CD4-positive, alpha-beta T cell (primary cell): ENCODE measurements around the gene RAB7A. TPM values are rescaled to one million over a fixed set of nuclear protein-coding genes. Genes with fewer than 3 reads are reported as not detected.

Experiments used
- ATAC-seq: fragments of 200-7000 bp; cut with Tn5 transposase; one replicate; pipeline ENCODE4 v1.10.0; 2022; ENCODE audit warnings: mild to moderate bottlenecking; ENCODE audit not compliant: poor library complexity
- CTCF ChIA-PET: fragments of 350-600 bp; sonication (Branson Sonifier 250); formaldehyde crosslinking; loops from one replicate; lab custom pipeline; 2021; ENCODE audit warnings: antibody characterized with exemption, inconsistent platforms; lab: Charles Lee
- POLR2A ChIA-PET: fragments of 350-600 bp; sonication (Branson Sonifier 250); formaldehyde crosslinking; loops from one replicate; lab custom pipeline; 2021; ENCODE audit warnings: antibody characterized with exemption, inconsistent platforms; lab: Charles Lee
- DNase-seq, 14 experiments: peaks; one replicate each; pipeline ENCODE4 v3.0.0-alpha.2; 2013 to 2020; ENCODE audit warnings: mixed read lengths in 2 of 14
- H3K27ac ChIP-seq, 2 donors: one replicate each; pipeline versions ENCODE4 v1.5.1 to v1.7.0; 2013; ENCODE audit warnings: low read length in 2 of 2, low read depth in 1 of 2, mild to moderate bottlenecking in 1 of 2
- H3K27me3 ChIP-seq, 2 experiments: 1 replicate in 1 of 2; 2 replicates in 1 of 2; pipeline versions ENCODE4 v1.6.1 to v1.7.0; 2013; ENCODE audit warnings: low read length in 2 of 2, control low read depth in 1 of 2, mild to moderate bottlenecking in 1 of 2, moderate library complexity in 1 of 2; ENCODE audit not compliant: insufficient read depth in 2 of 2, control insufficient read depth in 1 of 2
- H3K36me3 ChIP-seq: one replicate; pipeline ENCODE4 v1.6.1; 2013; ENCODE audit warnings: low read length, control low read depth; ENCODE audit not compliant: insufficient read depth
- H3K4me1 ChIP-seq: one replicate; pipeline ENCODE4 v1.6.1; 2013; ENCODE audit warnings: low read length, control low read depth; ENCODE audit not compliant: insufficient read depth
- H3K4me3 ChIP-seq: one replicate; pipeline ENCODE4 v1.5.1; 2013; ENCODE audit warnings: mild to moderate bottlenecking, low read length, moderate library complexity
- H3K9me3 ChIP-seq, 2 experiments: 1 replicate in 1 of 2; 2 replicates in 1 of 2; pipeline versions ENCODE4 v1.6.1 to v1.7.0; 2013; ENCODE audit warnings: low read length in 2 of 2, mild to moderate bottlenecking in 2 of 2, control low read depth in 1 of 2, moderate library complexity in 1 of 2; ENCODE audit not compliant: control insufficient read depth in 1 of 2, insufficient read depth in 1 of 2
- H3K27ac Mint-ChIP-seq: one replicate; pipeline ENCODE4 v1.8.0; 2020; ENCODE audit warnings: mixed read lengths
- H3K27me3 Mint-ChIP-seq: one replicate; pipeline ENCODE4 v1.8.0; 2021; ENCODE audit warnings: mixed read lengths
- H3K36me3 Mint-ChIP-seq: one replicate; pipeline ENCODE4 v1.8.0; 2021; ENCODE audit warnings: low read depth, mixed read lengths
- H3K4me1 Mint-ChIP-seq: one replicate; pipeline ENCODE4 v1.8.0; 2021; ENCODE audit warnings: low read depth, mixed read lengths
- H3K4me3 Mint-ChIP-seq: one replicate; pipeline ENCODE4 v1.8.0; 2020; ENCODE audit warnings: mild to moderate bottlenecking, mixed read lengths
- H3K9me3 Mint-ChIP-seq: one replicate; pipeline ENCODE4 v1.8.0; 2020; ENCODE audit warnings: mixed read lengths
- intact Hi-C, 2 experiments: fragments of 100-400 bp; cut with DNase I in 1 of 2; cut with micrococcal nuclease in 1 of 2; formaldehyde crosslinking; loops; one replicate each; pipeline versions ENCODE4 v1.15.1 to v1.9.0; 2023 to 2025; cut with DNase I, micrococcal nuclease
- total RNA-seq, 174 experiments: library from RNA in 2 of 174; stranded (reverse) in 2 of 174; gene quantifications; one replicate each; pipeline ENCODE4 v1.2.3 and lab custom pipeline; 2021 to 2026
- TF ChIP-seq, protein P1 (sequence below): fragments of 200-600 bp; IDR thresholded peaks from one replicate; pipeline ENCODE4 v1.8.0; 2022; ENCODE audit warnings: antibody characterized with exemption, mild to moderate bottlenecking

RAB7A gene
- total RNA-seq, 2 experiments from 2014 or later = 113 to 121 TPM

DNA sequence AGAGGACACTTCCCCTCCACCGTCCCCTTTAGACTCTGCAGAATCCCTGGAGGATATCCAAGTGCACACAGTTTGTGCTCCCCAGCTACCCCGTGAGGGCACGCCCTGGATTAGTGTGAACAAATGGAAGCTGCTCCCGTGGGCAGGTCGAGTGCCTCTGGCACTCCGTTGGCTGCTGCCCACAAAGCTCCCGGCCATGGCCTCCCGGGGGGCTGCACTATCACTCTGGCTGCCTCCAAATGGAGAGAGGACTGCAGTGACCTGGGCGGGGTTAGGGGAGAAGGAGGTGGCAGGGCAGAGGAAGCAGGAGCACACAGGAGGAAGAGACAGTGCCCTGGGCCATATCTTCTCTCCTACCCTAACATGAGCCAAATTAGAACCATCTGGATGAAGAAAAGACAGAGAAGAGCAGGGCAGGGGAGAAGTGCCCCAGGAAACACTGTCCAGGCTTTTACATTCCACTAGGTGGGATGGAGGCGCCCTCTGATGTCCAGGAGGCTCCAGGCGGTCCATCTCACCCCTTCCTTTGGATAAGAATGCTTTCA, 124.0 kb downstream of the RAB7A start:
- no peak overlapping the region for H3K4me3 Mint-ChIP-seq
- TF ChIP-seq, protein P1, sequence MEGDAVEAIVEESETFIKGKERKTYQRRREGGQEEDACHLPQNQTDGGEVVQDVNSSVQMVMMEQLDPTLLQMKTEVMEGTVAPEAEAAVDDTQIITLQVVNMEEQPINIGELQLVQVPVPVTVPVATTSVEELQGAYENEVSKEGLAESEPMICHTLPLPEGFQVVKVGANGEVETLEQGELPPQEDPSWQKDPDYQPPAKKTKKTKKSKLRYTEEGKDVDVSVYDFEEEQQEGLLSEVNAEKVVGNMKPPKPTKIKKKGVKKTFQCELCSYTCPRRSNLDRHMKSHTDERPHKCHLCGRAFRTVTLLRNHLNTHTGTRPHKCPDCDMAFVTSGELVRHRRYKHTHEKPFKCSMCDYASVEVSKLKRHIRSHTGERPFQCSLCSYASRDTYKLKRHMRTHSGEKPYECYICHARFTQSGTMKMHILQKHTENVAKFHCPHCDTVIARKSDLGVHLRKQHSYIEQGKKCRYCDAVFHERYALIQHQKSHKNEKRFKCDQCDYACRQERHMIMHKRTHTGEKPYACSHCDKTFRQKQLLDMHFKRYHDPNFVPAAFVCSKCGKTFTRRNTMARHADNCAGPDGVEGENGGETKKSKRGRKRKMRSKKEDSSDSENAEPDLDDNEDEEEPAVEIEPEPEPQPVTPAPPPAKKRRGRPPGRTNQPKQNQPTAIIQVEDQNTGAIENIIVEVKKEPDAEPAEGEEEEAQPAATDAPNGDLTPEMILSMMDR = no peak

DNA sequence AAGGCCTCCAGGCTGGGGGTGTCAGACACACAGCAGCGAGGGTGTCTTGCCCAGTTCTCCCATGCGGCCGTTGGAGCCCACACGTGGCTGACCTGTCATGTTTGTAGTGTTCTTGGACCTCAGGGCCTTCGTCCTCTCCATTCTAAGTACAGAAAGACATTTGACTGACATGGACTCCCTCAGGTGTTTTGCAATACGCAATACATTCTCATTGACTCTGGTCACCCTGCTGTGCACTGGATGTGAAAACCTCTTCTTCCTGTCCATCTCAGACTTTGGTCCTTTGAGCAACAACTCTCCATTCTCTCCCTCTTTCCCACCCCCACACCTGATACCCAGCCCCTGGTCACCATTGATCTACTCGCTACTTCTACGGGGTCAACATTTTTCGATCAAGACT, 124.6 kb downstream of the RAB7A start:
- Histone ChIP-seq H3K9me3 (peaks cover 17 to 18% of the 10 kb centered on the region in 2 experiments), H3K27me3 (no peaks in the 10 kb centered on the region), H3K4me3 (no peak overlapping the region), H3K27ac (no peak overlapping the region), H3K4me1 (peaks cover 18% of the 10 kb centered on the region), H3K36me3 (no peaks in the 10 kb centered on the region)
- Mint-ChIP-seq H3K9me3 (no peaks in the 10 kb centered on the region), H3K4me1 (peaks cover 6% of the 10 kb centered on the region), H3K36me3 (peaks cover 7% of the 10 kb centered on the region), H3K4me3 (no peak overlapping the region), H3K27ac (no peak overlapping the region), H3K27me3 (no peaks in the 10 kb centered on the region)
- intact Hi-C loops = no loop called here
- ATAC-seq (no peak), DNase-seq (no peak)
- TF ChIP-seq, protein P1 = no peak
- ChIA-PET POLR2A (no interaction called here), CTCF (no interaction called here)

More for the DNA sequence above, 124.0 kb downstream of the RAB7A start:
- Histone ChIP-seq H3K27me3 (no peaks in the 10 kb centered on the region), H3K4me1 (peaks cover 23% of the 10 kb centered on the region), H3K9me3 (peaks cover 13 to 17% of the 10 kb centered on the region in 2 experiments), H3K36me3 (no peaks in the 10 kb centered on the region), H3K27ac (no peak overlapping the region), H3K4me3 (no peak overlapping the region)
- ChIA-PET POLR2A (no interaction called here), CTCF (no interaction called here)
- DNase-seq (no peak), ATAC-seq (no peak)
- intact Hi-C loops = no loop called here
- Mint-ChIP-seq H3K27ac (no peak overlapping the region), H3K27me3 (no peaks in the 10 kb centered on the region), H3K36me3 (peaks cover 1% of the 10 kb centered on the region), H3K4me1 (peaks cover 12% of the 10 kb centered on the region), H3K9me3 (no peaks in the 10 kb centered on the region)

DNA sequence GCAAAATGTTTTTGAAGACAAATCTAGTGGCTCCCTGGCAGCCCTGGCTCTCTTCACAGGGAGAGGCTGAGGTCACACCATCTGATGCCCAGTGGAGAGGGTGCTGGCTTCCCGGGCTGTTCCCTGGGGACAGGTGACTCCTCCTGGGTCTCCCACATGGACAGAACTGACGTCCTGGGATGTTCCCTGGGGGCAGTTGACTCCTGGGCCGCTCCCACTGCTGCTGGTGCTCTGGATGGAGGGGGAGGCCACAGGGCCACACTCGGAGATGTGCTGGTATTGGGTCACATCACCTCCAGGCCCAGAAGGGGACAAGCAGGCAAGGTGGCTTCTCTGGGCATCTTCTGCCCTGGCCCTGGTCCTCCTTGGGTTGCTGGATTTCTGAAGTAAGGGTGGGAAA, 125.6 kb downstream of the RAB7A start:
- H3K27me3 Mint-ChIP-seq = no peaks in the 10 kb centered on the region
- H3K4me1 Mint-ChIP-seq = no peaks in the 10 kb centered on the region
- no peak overlapping the region for H3K4me3 Mint-ChIP-seq
- ChIA-PET POLR2A (no interaction called here), CTCF (no interaction called here)
- intact Hi-C loops = no loop called here
- ATAC-seq = no peak
- no peaks in the 10 kb centered on the region for H3K36me3 ChIP-seq
- no peak overlapping the region for H3K27ac ChIP-seq
- TF ChIP-seq, protein P1 = no peak
- no peak overlapping the region for H3K4me3 ChIP-seq
- DNase-seq = no peak
- peaks cover 9% of the 10 kb centered on the region for H3K36me3 Mint-ChIP-seq
- H3K9me3 Mint-ChIP-seq = no peaks in the 10 kb centered on the region
- H3K4me1 ChIP-seq = peaks cover 7% of the 10 kb centered on the region
- H3K27me3 ChIP-seq = no peaks in the 10 kb centered on the region
- H3K9me3 ChIP-seq = peaks cover 17 to 24% of the 10 kb centered on the region in 2 experiments
- H3K27ac Mint-ChIP-seq = no peak overlapping the region
